GM18861 (cell line): ENCODE results near the gene NTM.
"Not testable (repeated sequence)": the region's sequence is repeated elsewhere in the genome, so short reads cannot be mapped to it uniquely, and the experiment has no call there.

ENCODE experiments used
- ATAC-seq: cut with Tn5 transposase; IDR thresholded peaks from one replicate; pipeline ENCODE4 v1.9.1; 2021; ENCODE audit not compliant: unreplicated experiment

The NTM gene

GRCh38 chr11:131421066-131421855 lies 50.8 kb downstream of the NTM start:
- no peak for ATAC-seq

- no peak for ATAC-seq
Measured at GRCh38 chr11:131422029-131422428, 51.6 kb downstream of the NTM start.

GRCh38 chr11:131422496-131422895 lies 52.1 kb downstream of the NTM start:
- no peak for ATAC-seq

GRCh38 chr11:131423688-131424087 lies 53.3 kb downstream of the NTM start:
- ATAC-seq, result no peak

GRCh38 chr11:131424257-131424876 lies 54.0 kb downstream of the NTM start:
- not testable (repeated sequence) for ATAC-seq

- no peak for ATAC-seq
Measured at GRCh38 chr11:131425285-131425684, 54.9 kb downstream of the NTM start.

GRCh38 chr11:131428853-131429252 lies 58.4 kb downstream of the NTM start:
- no peak for ATAC-seq

GRCh38 chr11:131430473-131431208 lies 60.2 kb downstream of the NTM start:
- no peak for ATAC-seq

- ATAC-seq, result no peak
Measured at GRCh38 chr11:131441051-131441810, 70.8 kb downstream of the NTM start.

- ATAC-seq, result no peak
Measured at GRCh38 chr11:131446590-131447275, 76.3 kb downstream of the NTM start.

- ATAC-seq, result no peak
Measured at GRCh38 chr11:131447277-131447815, 76.9 kb downstream of the NTM start.

- no peak for ATAC-seq
Measured at GRCh38 chr11:131447898-131448297, 77.5 kb downstream of the NTM start.

GRCh38 chr11:131449036-131450019 lies 78.9 kb downstream of the NTM start:
- no peak for ATAC-seq

GRCh38 chr11:131454490-131454889 lies 84.1 kb downstream of the NTM start:
- no peak for ATAC-seq

- no peak for ATAC-seq
Measured at GRCh38 chr11:131454989-131455388, 84.6 kb downstream of the NTM start.

- ATAC-seq, result no peak
Measured at GRCh38 chr11:131455843-131456704, 85.7 kb downstream of the NTM start.

GRCh38 chr11:131457163-131457562 lies 86.7 kb downstream of the NTM start:
- no peak for ATAC-seq

GRCh38 chr11:131458421-131458820 lies 88.0 kb downstream of the NTM start:
- ATAC-seq, result no peak
